OCI-LY7 (cell line): Measurements from ENCODE around the gene SEC14L1.

ENCODE experiments used
- EZH2phosphoT487 ChIP-seq: fragments of 200-600 bp; sonication (generic); IDR thresholded peaks from 2 replicates; pipeline ENCODE4 v1.6.1; 2018; ENCODE audit warnings: low read depth, borderline replicate concordance, mild to moderate bottlenecking, mixed run types, antibody characterized with exemption, low read length, moderate library complexity, mixed read lengths
- TF ChIP-seq, protein P1 (sequence below): fragments of 200-600 bp; sonication (generic); conservative IDR thresholded peaks from 2 replicates; pipeline ENCODE4 v1.5.1; 2014; ENCODE audit warnings: mild to moderate bottlenecking, antibody characterized with exemption, low read length, moderate library complexity, mixed read lengths

DNA sequence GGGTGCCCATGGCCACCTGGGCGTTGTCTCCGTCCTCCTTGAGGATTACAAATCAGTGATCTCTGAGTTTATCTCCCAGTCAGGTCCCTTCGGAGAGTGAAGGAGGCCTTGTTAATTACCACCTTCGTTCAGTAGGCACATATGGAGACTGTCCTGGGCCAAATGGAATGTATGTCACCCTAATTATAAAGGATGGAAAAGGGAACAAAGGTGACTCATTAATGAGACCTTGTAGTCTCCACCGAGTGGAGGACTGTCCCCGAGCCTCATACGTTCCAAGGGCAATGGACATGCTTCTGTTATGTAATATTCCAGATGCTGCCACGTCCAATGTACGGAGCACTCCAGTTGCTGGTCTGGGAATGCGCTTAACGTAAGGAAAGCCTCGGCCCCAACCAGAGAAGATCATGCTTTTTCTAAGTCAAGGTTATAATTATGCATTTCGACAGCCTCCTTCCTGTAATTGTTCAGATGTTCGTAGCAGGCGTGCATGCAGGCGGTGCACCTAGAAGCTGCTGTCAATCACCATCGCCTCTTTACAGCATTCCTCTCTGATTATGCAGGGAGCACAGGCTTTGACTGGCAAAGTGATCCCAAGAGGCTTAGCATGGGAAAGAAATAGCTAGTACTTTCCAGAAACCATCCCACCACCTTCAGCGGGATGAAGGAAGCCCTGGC, 22.4 kb upstream of the SEC14L1 start:
- TF ChIP-seq, protein P1, sequence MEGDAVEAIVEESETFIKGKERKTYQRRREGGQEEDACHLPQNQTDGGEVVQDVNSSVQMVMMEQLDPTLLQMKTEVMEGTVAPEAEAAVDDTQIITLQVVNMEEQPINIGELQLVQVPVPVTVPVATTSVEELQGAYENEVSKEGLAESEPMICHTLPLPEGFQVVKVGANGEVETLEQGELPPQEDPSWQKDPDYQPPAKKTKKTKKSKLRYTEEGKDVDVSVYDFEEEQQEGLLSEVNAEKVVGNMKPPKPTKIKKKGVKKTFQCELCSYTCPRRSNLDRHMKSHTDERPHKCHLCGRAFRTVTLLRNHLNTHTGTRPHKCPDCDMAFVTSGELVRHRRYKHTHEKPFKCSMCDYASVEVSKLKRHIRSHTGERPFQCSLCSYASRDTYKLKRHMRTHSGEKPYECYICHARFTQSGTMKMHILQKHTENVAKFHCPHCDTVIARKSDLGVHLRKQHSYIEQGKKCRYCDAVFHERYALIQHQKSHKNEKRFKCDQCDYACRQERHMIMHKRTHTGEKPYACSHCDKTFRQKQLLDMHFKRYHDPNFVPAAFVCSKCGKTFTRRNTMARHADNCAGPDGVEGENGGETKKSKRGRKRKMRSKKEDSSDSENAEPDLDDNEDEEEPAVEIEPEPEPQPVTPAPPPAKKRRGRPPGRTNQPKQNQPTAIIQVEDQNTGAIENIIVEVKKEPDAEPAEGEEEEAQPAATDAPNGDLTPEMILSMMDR: no peak
- TF ChIP-seq EZH2phosphoT487: no peak
